Tibial artery (tissue), 4 donors: Measurements from ENCODE around the gene DNASE1L2.

ENCODE experiments used
- DNase-seq, 2 donors: peaks; one replicate each; pipeline ENCODE4 v3.0.0-alpha.2; 2019
- H3K27ac ChIP-seq, 2 donors: fragments of 200-600 bp; sonication (generic) in 1 of 2; 1 replicate in 1 of 2; 2 replicates in 1 of 2; pipeline ENCODE4 v1.5.1; 2018 to 2019; ENCODE audit warnings: mild to moderate bottlenecking in 1 of 2
- H3K27me3 ChIP-seq, 2 donors: fragments of 200-600 bp; sonication (generic) in 1 of 2; one replicate each; pipeline versions ENCODE4 v1.5.1 to v1.6.0; 2016 to 2019
- H3K36me3 ChIP-seq, 3 donors: fragments of 200-600 bp; sonication (generic) in 2 of 3; one replicate each; pipeline ENCODE4 v1.5.1; 2016 to 2019; ENCODE audit warnings: mild to moderate bottlenecking in 2 of 3
- H3K4me1 ChIP-seq, 4 donors: fragments of 200-600 bp; sonication (generic) in 2 of 4; 1 replicate in 3 of 4; 2 replicates in 1 of 4; pipeline ENCODE4 v1.5.1; 2016 to 2019
- H3K4me3 ChIP-seq, 2 donors: fragments of 200-600 bp; sonication (generic) in 1 of 2; 1 replicate in 1 of 2; 2 replicates in 1 of 2; pipeline ENCODE4 v1.5.1; 2018 to 2019; ENCODE audit warnings: mild to moderate bottlenecking in 2 of 2
- H3K9me3 ChIP-seq, 3 donors: fragments of 200-600 bp; sonication (generic) in 1 of 3; one replicate each; pipeline ENCODE4 v1.5.1; 2016 to 2019
- CTCF ChIP-seq, 2 experiments: fragments of 200-600 bp in 1 of 2; fragments of 450-650 bp in 1 of 2; IDR thresholded peaks; one replicate each; pipeline ENCODE4 v1.5.1; 2017 to 2019; ENCODE audit warnings: antibody characterized with exemption in 2 of 2, mild to moderate bottlenecking in 1 of 2, moderate library complexity in 1 of 2
- intact Hi-C: fragments of 100-400 bp; cut with DNase I; formaldehyde crosslinking; loops from one replicate; pipeline ENCODE4 v1.15.0; 2023; ENCODE audit warnings: low total_unique reads

Gene DNASE1L2

GRCh38 chr16:2242598-2242997 is 6.4 kb downstream of the DNASE1L2 start:
- peaks cover 0 to 5% (median 2%) of the 10 kb centered on the region in 4 donors for H3K4me1 ChIP-seq
- no peak for DNase-seq
- intact Hi-C loops, result no loop called here
- no peak overlapping the region for H3K4me3 ChIP-seq
- H3K27ac ChIP-seq, result no peak overlapping the region
- no peaks in the 10 kb centered on the region for H3K9me3 ChIP-seq
- TF ChIP-seq CTCF (IDR thresholded peaks at IDR 0.05), result no peak
- H3K27me3 ChIP-seq, result peaks cover 0 to 6% of the 10 kb centered on the region in 2 donors
- peaks cover 43 to 78% (median 45%) of the 10 kb centered on the region in 3 donors for H3K36me3 ChIP-seq

- Histone ChIP-seq H3K27ac (no peak overlapping the region), H3K36me3 (peaks cover 43 to 78% (median 45%) of the 10 kb centered on the region in 3 donors), H3K27me3 (peaks cover 0 to 1% of the 10 kb centered on the region in 2 donors), H3K9me3 (no peaks in the 10 kb centered on the region), H3K4me3 (no peak overlapping the region), H3K4me1 (no peaks in the 10 kb centered on the region)
- no peak for DNase-seq
- intact Hi-C loops, result no loop called here
- TF ChIP-seq CTCF (IDR thresholded peaks at IDR 0.05), result no peak
Measured at GRCh38 chr16:2243031-2243528, 6.8 kb downstream of the DNASE1L2 start.

GRCh38 chr16:2243781-2244180 is 7.5 kb downstream of the DNASE1L2 start:
- no peaks in the 10 kb centered on the region for H3K4me1 ChIP-seq
- intact Hi-C loops, result no loop called here
- H3K27me3 ChIP-seq, result no peaks in the 10 kb centered on the region
- H3K9me3 ChIP-seq, result no peaks in the 10 kb centered on the region
- no peak overlapping the region for H3K27ac ChIP-seq
- H3K4me3 ChIP-seq, result no peak overlapping the region
- H3K36me3 ChIP-seq, result peaks cover 43 to 78% (median 45%) of the 10 kb centered on the region in 3 donors
- TF ChIP-seq CTCF (IDR thresholded peaks at IDR 0.05), result no peak
- no peak for DNase-seq

DNA sequence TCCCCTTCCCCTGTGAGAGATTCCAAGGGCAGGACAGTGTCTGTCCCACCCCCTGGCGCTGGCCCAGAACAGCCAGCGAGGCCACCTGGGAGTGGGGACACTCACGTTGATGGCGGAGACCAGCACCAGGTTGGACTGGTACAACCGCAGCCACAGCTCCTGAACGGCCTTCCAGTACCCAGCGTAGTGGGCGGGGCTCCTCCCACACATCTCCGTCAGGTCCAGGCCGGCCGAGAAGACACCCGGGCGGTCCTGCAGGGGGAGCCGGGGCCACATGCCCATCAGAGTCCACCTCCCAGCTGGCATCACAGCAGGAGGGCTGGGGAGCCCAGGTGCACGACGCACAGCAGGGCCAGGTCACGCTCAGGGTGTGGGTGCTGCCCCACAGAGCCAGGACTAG is 8.1 kb downstream of the DNASE1L2 start:
- H3K4me1 ChIP-seq, result no peaks in the 10 kb centered on the region
- H3K36me3 ChIP-seq, result peaks cover 43 to 76% (median 49%) of the 10 kb centered on the region in 3 donors
- TF ChIP-seq CTCF (IDR thresholded peaks at IDR 0.05), result no peak
- no peak overlapping the region for H3K27ac ChIP-seq
- DNase-seq, result no peak
- no peaks in the 10 kb centered on the region for H3K27me3 ChIP-seq
- H3K4me3 ChIP-seq, result no peak overlapping the region
- intact Hi-C loops, result no loop called here
- H3K9me3 ChIP-seq, result no peaks in the 10 kb centered on the region

DNA sequence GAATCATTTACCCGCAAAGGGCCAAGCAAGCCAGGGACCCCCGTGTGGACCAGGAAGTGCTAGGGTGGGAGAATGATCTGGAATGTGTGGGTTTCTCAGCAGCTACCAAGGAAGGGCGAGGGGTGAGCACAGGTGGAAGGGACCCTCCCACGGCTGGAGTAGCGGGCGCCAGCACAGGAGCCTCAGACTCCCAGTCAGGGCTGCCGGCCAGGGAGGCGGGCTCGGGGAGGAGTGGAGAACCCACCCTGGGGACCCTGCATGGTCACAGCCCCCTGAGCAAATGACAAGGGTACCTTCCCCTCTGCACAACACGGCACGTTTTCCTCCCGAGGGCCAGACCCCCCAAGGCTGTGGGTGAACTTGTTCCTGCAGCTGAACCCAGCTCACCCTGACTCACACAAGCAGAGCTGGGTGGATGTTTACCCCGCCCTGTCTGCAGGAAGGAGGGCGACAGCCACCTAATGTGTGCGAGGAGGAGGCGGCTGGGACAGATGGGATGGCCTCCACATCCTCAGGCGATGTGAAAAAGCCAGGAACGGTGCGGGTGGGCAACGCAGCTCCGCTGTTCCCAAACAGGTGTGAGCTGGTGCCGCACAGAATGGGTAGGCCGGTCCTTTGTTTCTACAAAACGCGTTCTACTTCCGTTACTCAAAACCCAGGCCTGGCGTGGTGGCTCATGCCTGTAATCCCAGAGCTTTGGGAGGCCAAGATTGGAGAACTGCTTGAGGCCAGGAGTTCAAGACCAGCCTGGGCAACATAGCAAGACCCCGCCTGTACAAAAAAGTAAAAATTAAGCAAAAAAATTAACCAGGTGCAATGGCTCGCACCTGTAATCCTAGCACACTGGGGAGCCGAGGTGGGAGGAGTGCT is 8.9 kb downstream of the DNASE1L2 start:
- intact Hi-C loops, result no loop called here
- Histone ChIP-seq H3K4me1 (peaks cover 0 to 6% (median 2%) of the 10 kb centered on the region in 4 donors), H3K9me3 (no peaks in the 10 kb centered on the region), H3K27me3 (no peaks in the 10 kb centered on the region), H3K27ac (no peak overlapping the region), H3K4me3 (no peak overlapping the region), H3K36me3 (peaks cover 43 to 67% (median 49%) of the 10 kb centered on the region in 3 donors)
- TF ChIP-seq CTCF (IDR thresholded peaks at IDR 0.05), result no peak
- no peak for DNase-seq
